Muscle layer of colon (tissue), 2 donors: ENCODE results near the gene AMZ1.

Experiments used
- H3K27ac ChIP-seq: one replicate; pipeline ENCODE4 v1.7.0; 2013; ENCODE audit warnings: low read depth, mild to moderate bottlenecking, low read length, moderate library complexity
- H3K27me3 ChIP-seq, 2 donors: one replicate each; pipeline ENCODE4 v1.7.0; 2013; ENCODE audit warnings: low read length in 2 of 2, mild to moderate bottlenecking in 2 of 2; ENCODE audit not compliant: insufficient read depth in 2 of 2, control insufficient read depth in 1 of 2
- H3K36me3 ChIP-seq: one replicate; pipeline ENCODE4 v1.7.0; 2013; ENCODE audit warnings: mild to moderate bottlenecking, low read length; ENCODE audit not compliant: insufficient read depth
- H3K4me1 ChIP-seq: one replicate; pipeline ENCODE4 v1.7.0; 2013; ENCODE audit warnings: mild to moderate bottlenecking, low read length; ENCODE audit not compliant: insufficient read depth
- H3K4me3 ChIP-seq, 2 donors: one replicate each; pipeline ENCODE4 v1.7.0; 2013; ENCODE audit warnings: low read length in 2 of 2, low read depth in 1 of 2, mild to moderate bottlenecking in 1 of 2, moderate library complexity in 1 of 2
- H3K9ac ChIP-seq: one replicate; pipeline ENCODE4 v1.7.0; 2013; ENCODE audit warnings: low read length
- H3K9me3 ChIP-seq: one replicate; pipeline ENCODE4 v1.7.0; 2013; ENCODE audit warnings: mild to moderate bottlenecking, low read length
- donor health status: abdominal sarcoma.
- donor health status: Adenocarcinoma of cecum.

Gene AMZ1

GRCh38 chr7:2687881-2688318, at the start of gene AMZ1:
AMZ1 (plus strand) TSS chr7:2688202; CDS start chr7:2700452, 12,250 bp downstream.
- Histone ChIP-seq H3K9me3 (no peaks in the 10 kb centered on the region), H3K27me3 (peaks cover 8 to 43% of the 10 kb centered on the region in 2 donors), H3K4me1 (peaks cover 4% of the 10 kb centered on the region), H3K9ac (no peak within 1 kb of the TSS), H3K27ac (no peak within 1 kb of the TSS), H3K4me3 (peak within 1 kb of the TSS in 1 of 2 donors; percentile 13), H3K36me3 (no peaks in the 10 kb centered on the region)

- H3K36me3 ChIP-seq, result no peaks in the 10 kb centered on the region
- no peak overlapping the region for H3K9ac ChIP-seq
- peak overlapping the region in 1 of 2 donors; percentile 14 for H3K4me3 ChIP-seq
Measured at GRCh38 chr7:2638224-2638991, 49.6 kb upstream of the AMZ1 start.

GRCh38 chr7:2639181-2639681, 48.8 kb upstream of the AMZ1 start:
- H3K36me3 ChIP-seq, result no peaks in the 10 kb centered on the region

More at GRCh38 chr7:2638224-2638991, 49.6 kb upstream of the AMZ1 start:
- Histone ChIP-seq H3K4me1 (peaks cover 63% of the 10 kb centered on the region), H3K27me3 (no peaks in the 10 kb centered on the region), H3K27ac (peak overlapping the region; percentile 39), H3K9me3 (no peaks in the 10 kb centered on the region)

GRCh38 chr7:2639695-2640481, 48.1 kb upstream of the AMZ1 start:
- H3K9ac ChIP-seq, result no peak overlapping the region
- H3K27me3 ChIP-seq, result no peaks in the 10 kb centered on the region
- H3K4me3 ChIP-seq, result no peak overlapping the region
- peaks cover 53% of the 10 kb centered on the region for H3K4me1 ChIP-seq
- H3K27ac ChIP-seq, result no peak overlapping the region
- H3K9me3 ChIP-seq, result no peaks in the 10 kb centered on the region
- H3K36me3 ChIP-seq, result no peaks in the 10 kb centered on the region

More at GRCh38 chr7:2639181-2639681, 48.8 kb upstream of the AMZ1 start:
- H3K4me1 ChIP-seq, result peaks cover 55% of the 10 kb centered on the region
- H3K27ac ChIP-seq, result peak overlapping the region; percentile 39
- H3K9ac ChIP-seq, result no peak overlapping the region
- no peaks in the 10 kb centered on the region for H3K9me3 ChIP-seq
- H3K4me3 ChIP-seq, result no peak overlapping the region
- no peaks in the 10 kb centered on the region for H3K27me3 ChIP-seq

GRCh38 chr7:2640482-2640830, 47.5 kb upstream of the AMZ1 start:
- no peak overlapping the region for H3K4me3 ChIP-seq
- H3K36me3 ChIP-seq, result no peaks in the 10 kb centered on the region
- peaks cover 47% of the 10 kb centered on the region for H3K4me1 ChIP-seq
- no peaks in the 10 kb centered on the region for H3K9me3 ChIP-seq
- no peak overlapping the region for H3K9ac ChIP-seq
- no peaks in the 10 kb centered on the region for H3K27me3 ChIP-seq
- H3K27ac ChIP-seq, result no peak overlapping the region

GRCh38 chr7:2640846-2641316, 47.1 kb upstream of the AMZ1 start:
- H3K27ac ChIP-seq, result peak overlapping the region; percentile 35

GRCh38 chr7:2641406-2642393, 46.3 kb upstream of the AMZ1 start:
- H3K4me3 ChIP-seq, result peak overlapping the region; percentile 32 to 49
- H3K9me3 ChIP-seq, result no peaks in the 10 kb centered on the region
- H3K27ac ChIP-seq, result peak overlapping the region; percentile 35
- H3K9ac ChIP-seq, result no peak overlapping the region
- H3K36me3 ChIP-seq, result no peaks in the 10 kb centered on the region
- H3K4me1 ChIP-seq, result peaks cover 35% of the 10 kb centered on the region
- no peaks in the 10 kb centered on the region for H3K27me3 ChIP-seq

More at GRCh38 chr7:2640846-2641316, 47.1 kb upstream of the AMZ1 start:
- H3K36me3 ChIP-seq, result no peaks in the 10 kb centered on the region
- no peaks in the 10 kb centered on the region for H3K9me3 ChIP-seq
- no peak overlapping the region for H3K9ac ChIP-seq
- H3K4me1 ChIP-seq, result peaks cover 43% of the 10 kb centered on the region
- H3K4me3 ChIP-seq, result peak overlapping the region in 1 of 2 donors; percentile 49
- H3K27me3 ChIP-seq, result no peaks in the 10 kb centered on the region

GRCh38 chr7:2643386-2644219, 44.4 kb upstream of the AMZ1 start:
- Histone ChIP-seq H3K4me3 (no peak overlapping the region), H3K9me3 (no peaks in the 10 kb centered on the region), H3K36me3 (no peaks in the 10 kb centered on the region), H3K27me3 (no peaks in the 10 kb centered on the region), H3K4me1 (peaks cover 26% of the 10 kb centered on the region), H3K27ac (no peak overlapping the region), H3K9ac (no peak overlapping the region)

- Histone ChIP-seq H3K9ac (no peak overlapping the region), H3K27ac (no peak overlapping the region), H3K4me1 (peaks cover 20% of the 10 kb centered on the region), H3K27me3 (no peaks in the 10 kb centered on the region), H3K36me3 (no peaks in the 10 kb centered on the region), H3K9me3 (no peaks in the 10 kb centered on the region), H3K4me3 (no peak overlapping the region)
Measured at GRCh38 chr7:2644220-2644561, 43.8 kb upstream of the AMZ1 start.

GRCh38 chr7:2644562-2645273, 43.3 kb upstream of the AMZ1 start:
- Histone ChIP-seq H3K4me3 (no peak overlapping the region), H3K36me3 (no peaks in the 10 kb centered on the region)

More at GRCh38 chr7:2644562-2645273, 43.3 kb upstream of the AMZ1 start:
- Histone ChIP-seq H3K27me3 (no peaks in the 10 kb centered on the region), H3K4me1 (peaks cover 17% of the 10 kb centered on the region), H3K9ac (no peak overlapping the region), H3K27ac (no peak overlapping the region), H3K9me3 (no peaks in the 10 kb centered on the region)
